HG02870 (cell line): ENCODE measurements around the gene FAM20C.
"Not testable (repeated sequence)": the region's sequence is repeated elsewhere in the genome, so short reads cannot be mapped to it uniquely, and the experiment has no call there.

ENCODE experiments used
- ATAC-seq: cut with Tn5 transposase; IDR thresholded peaks from one replicate; pipeline ENCODE4 v1.9.1; 2021; ENCODE audit warnings: mild to moderate bottlenecking, moderate library complexity; ENCODE audit not compliant: unreplicated experiment

Gene FAM20C

DNA sequence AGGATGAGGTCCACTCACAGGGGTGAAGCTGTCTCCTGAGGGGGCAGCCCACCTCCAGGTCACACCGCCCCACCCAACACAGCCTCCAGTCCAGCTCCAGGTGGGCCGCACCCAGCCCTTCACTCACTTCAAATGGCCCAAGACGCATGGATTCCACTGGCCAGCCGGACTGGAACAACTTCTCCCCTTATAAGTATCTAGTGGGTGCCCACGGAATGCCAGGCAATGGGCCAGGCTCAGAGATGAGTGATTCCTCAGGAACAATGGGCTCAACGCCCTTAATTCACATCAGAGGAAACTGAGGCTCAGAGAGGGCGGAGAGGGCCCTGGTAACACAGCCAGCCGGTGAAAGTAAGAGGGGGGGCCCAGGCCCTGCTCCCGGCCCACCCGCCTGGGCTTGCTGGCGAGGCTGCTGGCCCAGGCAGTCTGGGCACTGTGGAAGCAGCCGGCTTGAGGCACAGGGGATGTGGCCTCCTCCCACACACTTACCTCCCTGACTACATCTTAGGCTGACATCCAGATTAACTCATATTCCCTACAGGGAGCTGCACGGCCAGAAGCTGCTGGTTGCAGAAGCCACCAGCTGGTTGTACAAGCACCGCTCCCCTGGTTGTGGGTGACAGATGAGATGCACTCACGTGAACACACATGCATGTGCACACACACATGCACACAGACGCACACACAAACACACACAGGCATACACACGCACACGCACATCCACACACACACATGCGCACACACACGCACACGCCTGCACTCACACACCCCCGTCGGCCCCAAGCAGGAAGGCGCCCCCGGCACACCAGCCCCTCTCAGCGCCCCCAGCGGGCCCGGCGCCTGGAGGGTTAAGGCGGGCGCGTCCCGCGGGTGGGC is 1.0 kb upstream of the FAM20C start:
- ATAC-seq: no peak

DNA sequence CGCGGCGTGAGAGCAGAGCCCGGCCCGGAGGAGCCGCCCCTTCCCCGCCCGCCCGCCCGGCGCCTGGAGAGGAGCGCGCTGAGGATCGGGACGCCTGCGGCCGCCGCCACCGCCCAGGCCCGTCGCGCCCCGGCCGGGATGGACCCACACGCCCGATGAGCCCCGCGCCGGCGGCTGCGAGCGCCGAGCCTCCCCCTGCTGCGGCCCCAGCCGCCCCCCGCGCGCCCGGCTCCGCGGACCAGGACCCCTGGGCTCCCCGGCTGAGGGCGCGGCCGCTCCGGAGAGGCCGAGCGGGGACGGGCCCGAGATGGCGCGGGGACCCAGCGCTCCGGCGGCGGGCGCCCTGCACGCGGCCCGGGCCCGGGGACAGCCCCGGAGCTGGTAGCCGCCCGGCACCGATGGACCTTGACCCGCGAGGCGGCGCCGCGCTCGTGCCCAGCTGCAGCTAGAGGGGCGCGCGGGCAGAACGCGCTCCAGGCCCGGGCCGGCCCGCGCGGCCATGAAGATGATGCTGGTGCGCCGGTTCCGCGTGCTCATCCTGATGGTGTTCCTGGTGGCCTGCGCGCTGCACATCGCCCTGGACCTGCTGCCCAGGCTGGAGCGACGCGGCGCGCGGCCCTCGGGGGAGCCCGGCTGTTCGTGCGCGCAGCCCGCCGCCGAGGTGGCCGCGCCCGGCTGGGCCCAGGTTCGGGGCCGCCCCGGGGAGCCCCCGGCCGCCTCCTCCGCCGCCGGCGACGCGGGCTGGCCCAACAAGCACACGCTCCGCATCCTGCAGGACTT is 520 bp downstream of the FAM20C start:
- no peak for ATAC-seq

GRCh38 chr7:193481-194251 is 1.3 kb downstream of the FAM20C start:
- ATAC-seq: no peak

DNA sequence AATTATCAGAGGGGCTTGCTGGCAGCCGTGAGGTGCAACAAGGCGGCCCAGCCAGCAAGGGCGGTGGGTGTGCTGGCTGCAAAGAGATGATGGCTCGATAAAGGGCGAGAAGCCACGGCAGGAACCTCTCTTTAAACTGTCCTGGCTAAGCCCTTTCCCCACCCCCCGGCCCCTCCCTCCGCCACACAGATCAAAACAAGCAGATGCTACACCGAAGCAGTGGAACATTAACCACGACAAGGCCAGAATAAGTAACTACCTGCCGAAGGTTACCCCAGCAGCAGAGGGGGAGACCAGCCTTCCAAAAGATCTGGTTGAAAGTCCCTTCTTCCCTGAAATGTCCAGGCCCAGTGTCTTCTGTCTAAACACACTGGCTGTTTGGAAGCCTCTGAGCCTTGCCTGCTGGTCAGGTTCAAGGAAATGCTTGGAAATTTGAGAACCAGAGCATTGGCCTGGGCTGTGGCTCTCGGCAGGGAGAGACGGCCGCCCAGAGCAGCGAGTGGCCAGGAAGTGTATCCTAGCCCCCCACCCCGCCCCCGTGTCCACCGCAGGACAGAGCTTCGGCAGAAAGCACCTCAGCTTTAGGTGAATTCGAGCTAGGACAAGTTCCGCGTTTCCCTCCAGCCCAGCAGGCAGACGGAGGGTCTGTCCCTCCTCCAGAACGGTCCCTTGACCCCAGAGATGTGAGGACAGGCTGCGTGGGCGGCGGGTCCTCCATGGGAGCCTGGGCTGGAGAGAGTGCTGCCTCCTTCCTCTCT is 2.1 kb downstream of the FAM20C start:
- no peak for ATAC-seq

DNA sequence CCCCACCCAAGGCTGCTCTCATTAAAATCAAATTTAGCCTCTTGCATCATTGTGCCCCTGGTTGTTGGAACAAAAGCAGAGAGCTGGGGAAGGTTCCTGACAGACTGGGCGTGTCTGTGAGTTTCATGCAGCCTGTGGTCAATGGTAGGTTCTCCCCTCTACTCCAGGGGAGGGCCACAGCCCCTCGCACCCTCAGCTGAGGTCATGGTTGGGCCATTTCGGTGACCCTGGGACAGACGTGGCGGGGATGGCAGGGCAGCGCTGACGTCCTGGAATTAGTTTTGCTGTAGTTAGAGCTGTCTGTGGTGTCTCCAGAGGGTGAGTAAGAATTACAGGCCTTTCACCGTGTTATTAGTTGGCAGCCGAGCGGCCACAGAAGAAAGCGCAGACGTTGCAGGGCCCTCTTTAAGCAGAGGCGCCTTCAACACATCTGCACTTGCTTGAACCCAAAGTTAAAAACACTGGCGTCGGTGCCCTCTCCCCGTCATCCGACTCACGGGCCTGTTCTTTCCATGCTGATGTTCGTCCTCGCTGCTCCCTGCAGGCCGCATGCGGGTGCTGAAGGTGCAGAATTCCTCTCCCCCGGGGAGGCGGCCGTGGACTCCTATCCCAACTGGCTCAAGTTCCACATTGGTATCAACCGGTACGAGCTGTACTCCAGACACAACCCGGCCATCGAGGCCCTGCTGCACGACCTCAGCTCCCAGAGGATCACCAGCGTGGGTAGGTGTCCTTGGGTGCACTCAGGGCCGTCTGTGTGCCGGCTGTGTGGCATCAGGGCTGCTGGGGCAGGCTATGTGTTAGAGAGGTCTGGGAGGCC is 2.8 kb downstream of the FAM20C start:
- no peak for ATAC-seq

DNA sequence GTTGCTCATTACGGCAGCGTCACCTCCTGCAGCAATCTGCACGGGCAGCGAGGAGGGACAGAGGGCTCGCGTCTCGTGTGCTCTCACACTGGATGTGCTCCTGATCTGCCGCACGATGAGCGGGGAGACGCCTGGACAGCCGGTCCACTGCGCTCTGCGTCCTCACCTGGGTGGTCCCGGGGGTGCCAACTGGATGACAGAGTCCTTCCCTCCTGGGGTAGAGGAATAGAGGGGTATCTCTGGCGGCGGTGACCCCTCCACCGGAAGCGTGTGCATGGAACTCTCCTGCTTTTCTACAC is 3.4 kb downstream of the FAM20C start:
- no peak for ATAC-seq

- ATAC-seq: no peak
Observed at GRCh38 chr7:196283-196682, 3.9 kb downstream of the FAM20C start.

- ATAC-seq: no peak
Observed at GRCh38 chr7:196778-197321, 4.5 kb downstream of the FAM20C start.

GRCh38 chr7:197413-198335 is 5.3 kb downstream of the FAM20C start:
- ATAC-seq: no peak

DNA sequence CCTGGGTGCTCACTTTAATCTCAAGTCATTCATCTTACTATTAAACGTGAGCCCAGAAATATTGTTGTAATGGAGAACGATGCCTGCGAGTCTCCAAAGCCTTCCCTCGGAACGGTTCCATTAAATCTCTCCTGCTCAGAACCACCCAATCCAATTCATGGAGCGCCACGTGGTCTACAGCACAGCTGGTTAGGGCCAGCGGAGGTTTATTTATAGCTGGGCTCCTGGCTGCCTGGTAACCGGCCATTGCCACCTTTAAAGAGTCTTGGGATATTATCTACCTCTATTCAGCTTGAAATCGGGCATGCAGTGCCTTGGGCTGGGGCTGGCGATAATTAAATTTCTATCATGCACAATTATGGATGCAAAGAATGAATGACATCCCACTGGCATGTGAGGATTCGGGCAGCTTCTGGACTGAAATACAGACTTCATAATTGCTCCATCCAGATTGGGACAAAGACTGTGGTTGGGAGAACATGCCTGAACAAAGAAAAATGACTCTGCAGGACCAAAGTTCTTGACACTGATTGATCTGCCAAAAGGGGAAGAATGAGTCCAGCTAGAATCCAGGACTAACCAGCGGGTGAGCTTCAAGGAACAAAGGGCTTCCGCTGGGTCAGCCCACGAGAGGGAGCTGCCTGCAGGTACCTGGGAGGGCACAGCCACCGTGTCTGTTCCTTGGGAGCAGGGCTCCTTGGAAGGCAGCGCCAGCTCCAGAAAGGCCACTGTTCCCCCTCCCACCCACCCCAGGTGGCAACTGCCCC is 7.3 kb downstream of the FAM20C start:
- ATAC-seq: no peak

- no peak for ATAC-seq
Observed at GRCh38 chr7:200290-200689, 7.9 kb downstream of the FAM20C start.

- no peak for ATAC-seq
Observed at GRCh38 chr7:200704-201103, 8.3 kb downstream of the FAM20C start.

GRCh38 chr7:204326-204725 is 12.0 kb downstream of the FAM20C start:
- no peak for ATAC-seq

GRCh38 chr7:205115-206010 is 13.0 kb downstream of the FAM20C start:
- ATAC-seq: no peak

DNA sequence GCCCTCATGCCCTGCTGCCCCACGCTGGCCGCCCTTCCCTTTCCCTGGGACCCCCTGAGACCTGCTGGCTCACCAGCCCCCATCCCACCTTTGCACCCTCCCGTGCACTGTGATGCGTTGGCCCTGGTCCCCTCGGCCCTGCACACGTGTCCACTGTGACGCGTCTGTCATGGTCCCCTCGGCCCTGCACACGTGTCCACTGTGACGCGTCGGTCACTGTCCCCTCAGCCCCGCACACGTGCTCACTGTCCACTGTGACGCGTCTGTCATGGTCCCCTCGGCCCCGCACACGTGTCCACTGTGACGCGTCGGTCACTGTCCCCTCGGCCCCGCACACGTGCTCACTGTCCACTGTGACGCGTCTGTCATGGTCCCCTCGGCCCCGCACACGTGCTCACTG is 14.0 kb downstream of the FAM20C start:
- ATAC-seq: not testable (repeated sequence)

DNA sequence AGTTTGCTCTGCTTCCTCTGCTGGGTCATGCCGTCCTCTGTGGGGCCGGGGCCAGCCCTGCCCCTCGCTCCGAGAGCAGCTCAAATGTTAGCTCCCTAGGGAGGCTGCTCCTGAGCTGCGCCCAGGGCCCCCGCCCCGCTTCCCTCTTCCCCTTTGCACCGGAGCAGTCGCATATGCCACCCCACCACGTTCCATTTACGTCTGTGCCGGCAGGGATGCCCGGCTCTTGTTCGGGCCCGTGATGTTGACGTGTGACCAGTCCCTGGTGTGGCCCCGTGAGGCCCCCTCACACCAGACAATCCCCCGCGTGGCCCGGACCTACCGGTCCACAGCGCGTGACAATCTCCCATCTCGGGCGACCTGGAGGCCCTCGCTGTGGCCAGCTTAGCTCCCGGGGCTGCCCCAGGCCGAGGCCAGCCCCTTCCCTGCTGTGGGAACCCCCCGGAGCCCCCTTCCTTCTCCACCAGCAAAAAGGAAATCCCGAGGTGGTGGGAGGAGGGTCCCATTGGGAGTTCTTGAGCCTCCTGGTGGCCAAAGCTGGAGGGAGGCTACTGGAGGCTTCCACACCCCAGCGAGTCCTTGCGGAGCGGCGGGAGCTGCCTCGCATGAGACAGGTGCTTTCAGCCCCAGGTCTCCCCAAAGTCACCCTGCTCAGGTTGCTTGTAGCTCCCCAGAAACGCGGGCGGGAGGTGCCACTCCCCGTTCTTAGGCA is 15.2 kb downstream of the FAM20C start:
- no peak for ATAC-seq
